ENCODE measurements around the gene GASK1B.

GASK1B gene

DNA sequence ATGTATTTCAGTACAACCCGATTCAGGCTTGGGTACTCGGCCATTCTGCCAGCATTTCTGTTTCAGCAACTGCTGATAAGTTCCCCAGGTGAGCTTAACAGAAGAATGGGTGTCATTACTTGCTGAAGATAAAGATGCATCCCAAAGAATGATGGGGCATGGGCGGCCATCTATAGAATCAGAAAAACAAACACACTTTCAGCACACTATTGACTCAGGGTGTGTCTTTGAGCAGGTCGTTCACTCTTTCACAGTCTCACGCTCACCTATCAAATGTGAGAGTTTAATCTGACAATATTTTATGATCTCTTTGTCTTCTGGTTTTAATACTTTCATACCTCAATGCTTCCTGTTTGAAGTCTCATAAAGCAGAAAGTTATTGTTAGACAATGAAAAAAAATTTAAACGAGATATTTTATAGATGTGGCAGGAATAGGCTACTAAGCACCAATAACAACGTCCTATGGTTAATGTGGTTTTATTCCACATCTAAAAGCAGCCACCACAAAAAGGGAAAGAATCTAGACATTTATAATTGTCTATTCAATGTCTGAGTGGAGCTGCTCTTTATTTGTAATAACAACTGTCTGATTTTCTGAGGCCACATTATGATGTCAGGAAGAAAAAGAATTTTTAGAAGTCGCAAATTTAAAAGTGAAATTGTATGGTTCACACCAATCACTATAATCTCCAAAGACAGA is 17.0 kb downstream of the GASK1B start:
- in situ Hi-C loops (cut with MboI; ENCODE audit: low sequenced_read_pairs): loop anchor here (25.0 kb wide), 1 partner anchor 169 kb away; no protein-coding TSS in a partner anchor

DNA sequence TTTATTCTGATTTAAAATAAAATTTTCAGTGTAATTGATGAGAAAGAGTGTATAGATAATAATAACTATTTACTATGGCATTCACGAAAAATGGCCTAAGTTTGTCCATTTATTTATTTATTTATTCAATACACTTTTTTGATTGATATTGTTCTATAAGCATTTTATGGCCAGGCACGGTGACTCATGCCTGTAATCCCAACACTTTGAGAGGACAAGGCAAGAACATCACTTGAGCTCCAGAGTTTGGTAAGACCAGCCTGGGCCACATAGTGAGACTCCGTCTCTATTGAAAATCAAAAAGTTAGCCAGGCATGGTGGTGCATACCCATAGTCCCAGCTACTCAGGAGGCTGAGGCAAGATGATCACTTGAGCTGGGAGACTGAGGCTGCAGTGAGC is 25.7 kb downstream of the GASK1B start:
- in situ Hi-C loops (cut with MboI; ENCODE audit: low sequenced_read_pairs): no loop called here

DNA sequence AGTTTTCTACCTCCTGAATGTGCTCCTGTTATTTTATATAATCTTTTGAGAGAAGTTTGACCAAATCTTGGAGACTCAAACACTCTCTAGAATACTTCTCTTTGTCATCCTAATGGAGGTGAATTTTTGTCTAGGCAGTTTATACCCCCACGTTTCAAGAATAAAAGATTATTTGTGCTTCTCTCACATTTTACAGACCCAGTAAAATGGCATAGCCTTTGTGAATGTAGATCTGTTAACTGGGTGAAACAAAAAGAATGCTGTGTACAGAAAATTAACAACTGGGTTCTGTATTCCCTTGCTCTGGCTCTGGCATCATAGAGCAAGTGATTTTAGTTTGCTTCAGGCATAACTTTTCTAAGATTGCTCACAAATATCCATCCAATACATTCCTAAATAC is 26.1 kb downstream of the GASK1B start:
- in situ Hi-C loops (cut with MboI; ENCODE audit: low sequenced_read_pairs): no loop called here

DNA sequence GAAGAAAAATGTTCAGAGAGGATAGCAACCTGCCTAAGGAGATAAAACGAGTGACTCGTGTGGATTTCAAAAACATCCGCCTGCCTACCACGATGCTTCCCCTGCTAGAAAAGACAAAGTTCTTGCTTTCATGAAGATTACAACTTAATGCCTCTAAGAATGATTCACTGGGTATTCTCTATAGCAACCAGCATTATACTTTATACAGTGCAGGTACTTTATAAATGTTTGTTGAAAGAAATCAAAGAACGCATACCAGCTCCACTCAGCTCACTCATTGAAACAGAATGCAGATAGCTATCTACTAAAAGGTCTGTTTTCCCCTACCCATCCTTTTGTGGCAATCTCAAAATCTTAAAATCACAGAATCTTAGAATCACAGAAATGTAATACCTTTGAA is 33.7 kb downstream of the GASK1B start:
- in situ Hi-C loops (cut with MboI; ENCODE audit: low sequenced_read_pairs): no loop called here

DNA sequence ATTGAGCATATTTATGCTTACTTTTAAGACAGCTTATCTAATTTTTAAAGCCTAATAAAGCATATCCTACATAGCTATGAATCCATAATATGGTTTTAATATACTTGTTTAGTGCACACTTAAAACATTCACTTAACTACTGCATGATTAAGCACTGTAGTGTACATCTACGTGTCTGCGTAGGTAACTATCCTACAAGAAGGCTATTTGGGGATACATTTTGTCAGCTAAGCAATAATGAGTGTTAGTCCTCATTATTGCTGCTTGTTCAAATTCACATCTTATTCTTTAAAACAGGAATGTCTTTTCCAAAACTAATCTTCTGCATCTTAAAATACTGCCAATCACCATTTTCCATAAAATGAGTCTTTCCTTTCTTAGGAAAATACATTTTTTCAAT is 38.6 kb downstream of the GASK1B start:
- in situ Hi-C loops (cut with MboI; ENCODE audit: low sequenced_read_pairs): no loop called here

DNA sequence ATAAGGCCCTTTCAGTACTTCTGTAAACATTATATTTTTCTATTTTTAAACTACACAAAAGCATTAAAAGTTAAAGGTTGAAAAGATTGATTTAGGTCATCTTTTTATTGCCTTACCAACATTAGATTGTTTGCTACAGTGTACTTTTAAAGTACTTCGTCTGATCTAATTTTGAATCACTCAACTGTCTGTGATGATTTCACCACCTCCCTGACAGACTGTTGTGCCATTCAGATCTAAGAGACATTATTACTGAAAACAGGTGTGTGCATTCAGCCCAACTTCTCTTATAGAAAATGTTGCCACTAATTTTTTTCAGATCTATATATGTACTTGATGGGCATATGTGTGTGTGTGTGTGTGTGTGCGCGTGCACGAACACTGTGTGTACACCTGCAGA is 39.3 kb downstream of the GASK1B start:
- in situ Hi-C loops (cut with MboI; ENCODE audit: low sequenced_read_pairs): no loop called here

DNA sequence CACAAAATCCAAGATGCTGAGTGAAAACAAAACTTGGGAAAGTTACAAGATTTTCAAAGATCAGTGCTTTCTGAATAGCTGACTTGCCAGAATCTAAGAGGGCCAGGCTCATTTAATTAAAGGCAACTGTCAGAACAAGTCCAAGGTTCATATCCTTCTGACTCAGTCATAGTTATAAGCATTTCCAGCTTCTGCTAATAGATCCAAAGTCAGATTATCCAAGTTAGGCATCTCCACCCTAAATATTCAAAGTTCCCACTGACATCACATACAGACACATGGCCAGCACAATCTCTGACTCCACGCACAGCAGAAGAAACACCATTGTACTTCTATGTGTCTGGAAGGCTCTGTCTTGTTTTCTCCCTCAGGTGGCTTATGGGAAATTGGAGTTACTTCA is 41.8 kb downstream of the GASK1B start:
- in situ Hi-C loops (cut with MboI; ENCODE audit: low sequenced_read_pairs): no loop called here

DNA sequence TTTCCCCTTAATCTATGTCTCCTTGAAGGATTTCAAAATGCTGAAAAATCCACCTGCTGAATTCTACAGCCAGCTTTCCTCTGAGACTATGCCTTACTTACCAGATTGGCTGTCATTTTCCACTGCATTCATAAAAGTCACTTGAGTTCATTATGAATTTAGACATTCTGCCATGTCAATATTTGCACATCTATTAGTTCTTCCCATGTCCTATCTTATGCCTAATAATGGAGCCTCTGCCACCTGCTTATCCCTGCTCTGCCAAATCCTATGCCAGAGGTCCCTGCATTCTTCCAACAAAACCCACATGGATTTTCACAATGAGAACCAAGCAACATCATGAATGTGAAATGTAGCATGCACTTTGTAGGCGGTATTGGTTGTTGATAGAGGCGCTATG is 42.6 kb downstream of the GASK1B start:
- in situ Hi-C loops (cut with MboI; ENCODE audit: low sequenced_read_pairs): no loop called here

DNA sequence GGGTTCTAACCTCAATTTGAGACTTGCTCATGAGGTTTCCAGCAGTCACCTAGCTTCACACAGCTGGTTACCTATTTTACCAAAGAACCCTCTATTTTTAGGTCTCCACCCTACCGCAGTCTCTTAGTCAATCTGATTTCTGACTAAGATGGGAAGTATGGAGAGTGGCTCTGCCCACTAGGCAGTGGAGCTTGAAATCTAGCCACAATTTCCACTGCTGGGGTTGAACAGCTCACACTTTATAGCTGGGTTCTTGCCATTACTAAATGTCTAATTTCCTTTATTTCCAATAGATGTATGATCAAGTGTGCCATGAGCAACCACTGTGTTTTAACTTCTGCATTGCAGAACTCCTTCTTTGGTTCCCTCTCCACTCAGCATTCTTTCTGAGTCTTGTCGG is 43.1 kb downstream of the GASK1B start:
- in situ Hi-C loops (cut with MboI; ENCODE audit: low sequenced_read_pairs): no loop called here

DNA sequence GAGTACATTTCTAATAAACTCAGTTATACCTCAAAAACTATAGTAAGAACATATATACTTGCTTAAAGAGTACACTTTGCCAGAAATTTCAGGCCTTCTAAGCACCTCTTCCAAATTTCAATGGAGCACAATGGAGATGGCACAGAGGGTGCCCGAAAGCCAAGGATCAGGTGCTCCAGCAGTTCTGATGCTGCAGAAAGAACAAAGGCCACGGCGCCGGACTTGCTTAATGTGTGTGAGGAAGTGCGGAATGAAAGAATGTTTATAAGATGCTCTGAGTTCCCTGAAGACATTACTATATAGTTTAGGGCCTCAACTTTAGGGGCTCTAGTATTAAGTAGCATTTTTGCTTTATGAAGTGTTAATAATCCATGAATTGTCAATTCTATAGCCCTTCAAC is 44.3 kb downstream of the GASK1B start:
- in situ Hi-C loops (cut with MboI; ENCODE audit: low sequenced_read_pairs): no loop called here

DNA sequence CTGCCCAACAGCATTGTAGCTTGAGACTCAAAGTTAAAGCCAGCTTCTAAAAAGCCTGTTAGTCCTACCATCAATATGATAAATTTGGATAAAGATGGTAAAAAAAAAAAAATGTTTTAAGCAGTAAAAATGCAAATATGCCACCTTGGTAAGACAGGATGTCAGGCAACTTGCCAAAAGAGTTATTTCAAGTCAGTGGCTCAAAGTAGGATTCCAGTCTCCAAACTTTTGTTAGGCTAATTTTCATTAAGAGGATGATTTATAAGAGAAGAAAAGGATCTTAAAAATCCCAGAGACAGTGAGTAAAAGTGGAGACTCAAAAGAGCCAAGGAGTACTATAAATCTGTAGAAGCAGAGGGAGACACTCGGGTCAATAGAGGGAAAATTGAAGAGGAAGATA is 47.5 kb downstream of the GASK1B start:
- in situ Hi-C loops (cut with MboI; ENCODE audit: low sequenced_read_pairs): no loop called here

Data from HL-60/S4 (cell line).